ENCODE measurements around the gene COL9A2. TPM values are rescaled to one million over a fixed set of nuclear protein-coding genes. Genes with fewer than 3 reads are reported as not detected.
A peak's percentile ranks its signal among the peaks of the same experiment; 100 is the strongest.

COL9A2 gene
- total RNA-seq, 1 donor: 0.86 TPM

GRCh38 chr1:40309374-40310128 lies 7.5 kb downstream of the COL9A2 start:
- no peak for DNase-seq (ENCODE audit: low read depth)
- TF ChIP-seq, protein P1, sequence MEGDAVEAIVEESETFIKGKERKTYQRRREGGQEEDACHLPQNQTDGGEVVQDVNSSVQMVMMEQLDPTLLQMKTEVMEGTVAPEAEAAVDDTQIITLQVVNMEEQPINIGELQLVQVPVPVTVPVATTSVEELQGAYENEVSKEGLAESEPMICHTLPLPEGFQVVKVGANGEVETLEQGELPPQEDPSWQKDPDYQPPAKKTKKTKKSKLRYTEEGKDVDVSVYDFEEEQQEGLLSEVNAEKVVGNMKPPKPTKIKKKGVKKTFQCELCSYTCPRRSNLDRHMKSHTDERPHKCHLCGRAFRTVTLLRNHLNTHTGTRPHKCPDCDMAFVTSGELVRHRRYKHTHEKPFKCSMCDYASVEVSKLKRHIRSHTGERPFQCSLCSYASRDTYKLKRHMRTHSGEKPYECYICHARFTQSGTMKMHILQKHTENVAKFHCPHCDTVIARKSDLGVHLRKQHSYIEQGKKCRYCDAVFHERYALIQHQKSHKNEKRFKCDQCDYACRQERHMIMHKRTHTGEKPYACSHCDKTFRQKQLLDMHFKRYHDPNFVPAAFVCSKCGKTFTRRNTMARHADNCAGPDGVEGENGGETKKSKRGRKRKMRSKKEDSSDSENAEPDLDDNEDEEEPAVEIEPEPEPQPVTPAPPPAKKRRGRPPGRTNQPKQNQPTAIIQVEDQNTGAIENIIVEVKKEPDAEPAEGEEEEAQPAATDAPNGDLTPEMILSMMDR (IDR thresholded peaks at IDR 0.05; ENCODE audit: insufficient read depth, low read depth, low read length): no peak
- no peak overlapping the region for H3K4me3 ChIP-seq (ENCODE audit: low read depth, low read length)

DNA sequence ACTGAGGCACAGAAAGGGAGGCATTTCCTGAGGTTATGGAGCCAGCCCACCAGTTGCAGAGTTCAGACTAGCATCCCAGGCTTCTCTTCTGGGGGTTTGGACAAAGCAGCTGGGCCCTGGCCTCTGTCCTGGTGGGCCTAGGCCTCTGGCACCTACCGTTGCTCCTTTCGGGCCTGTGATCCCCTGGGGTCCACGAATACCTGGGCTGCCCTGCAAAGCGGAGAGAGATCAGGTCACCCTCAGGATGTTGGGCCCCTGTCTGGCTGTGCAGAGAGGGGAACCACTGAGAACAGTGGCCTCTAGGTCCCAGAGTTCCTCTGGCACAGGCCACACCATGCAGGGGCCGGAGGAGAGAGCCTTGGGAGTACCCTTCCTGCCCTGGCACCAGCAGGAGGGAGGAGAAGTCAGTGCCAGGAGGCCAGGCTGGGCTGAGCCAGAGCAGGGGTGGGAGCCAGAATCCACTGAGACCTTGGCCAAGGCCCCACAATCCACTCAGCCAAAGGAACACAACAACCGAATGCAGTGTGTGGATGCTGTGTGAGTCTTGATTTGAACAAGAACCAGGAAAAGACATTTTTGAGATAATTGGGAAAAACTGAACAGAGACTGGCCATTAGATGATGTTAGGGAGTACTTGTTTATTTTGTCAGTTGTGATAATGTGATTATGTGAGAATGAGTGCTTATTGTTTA lies 8.9 kb downstream of the COL9A2 start:
- no peak overlapping the region for H3K4me3 ChIP-seq (ENCODE audit: low read depth, low read length)
- TF ChIP-seq, protein P1 (IDR thresholded peaks at IDR 0.05; ENCODE audit: insufficient read depth, low read depth, low read length): no peak
- DNase-seq (ENCODE audit: low read depth): no peak

- no peak for DNase-seq (ENCODE audit: low read depth)
- TF ChIP-seq, protein P1 (IDR thresholded peaks at IDR 0.05; ENCODE audit: insufficient read depth, low read depth, low read length): no peak
- H3K4me3 ChIP-seq (ENCODE audit: low read depth, low read length): no peak overlapping the region
Observed at GRCh38 chr1:40307186-40307585, 9.9 kb downstream of the COL9A2 start.

GRCh38 chr1:40306296-40306695 lies 10.8 kb downstream of the COL9A2 start:
- TF ChIP-seq, protein P1 (IDR thresholded peaks at IDR 0.05; ENCODE audit: insufficient read depth, low read depth, low read length): no peak
- H3K4me3 ChIP-seq (ENCODE audit: low read depth, low read length): no peak overlapping the region
- no peak for DNase-seq (ENCODE audit: low read depth)

GRCh38 chr1:40305871-40306270 lies 11.2 kb downstream of the COL9A2 start:
- no peak overlapping the region for H3K4me3 ChIP-seq (ENCODE audit: low read depth, low read length)
- TF ChIP-seq, protein P1 (IDR thresholded peaks at IDR 0.05; ENCODE audit: insufficient read depth, low read depth, low read length): no peak
- DNase-seq (ENCODE audit: low read depth): no peak

- DNase-seq (ENCODE audit: low read depth): no peak
- H3K4me3 ChIP-seq (ENCODE audit: low read depth, low read length): no peak overlapping the region
- TF ChIP-seq, protein P1 (IDR thresholded peaks at IDR 0.05; ENCODE audit: insufficient read depth, low read depth, low read length): peak; percentile 29
Observed at GRCh38 chr1:40305451-40305850, 11.6 kb downstream of the COL9A2 start.
